ENCODE data around the gene SRC.

SRC gene

DNA sequence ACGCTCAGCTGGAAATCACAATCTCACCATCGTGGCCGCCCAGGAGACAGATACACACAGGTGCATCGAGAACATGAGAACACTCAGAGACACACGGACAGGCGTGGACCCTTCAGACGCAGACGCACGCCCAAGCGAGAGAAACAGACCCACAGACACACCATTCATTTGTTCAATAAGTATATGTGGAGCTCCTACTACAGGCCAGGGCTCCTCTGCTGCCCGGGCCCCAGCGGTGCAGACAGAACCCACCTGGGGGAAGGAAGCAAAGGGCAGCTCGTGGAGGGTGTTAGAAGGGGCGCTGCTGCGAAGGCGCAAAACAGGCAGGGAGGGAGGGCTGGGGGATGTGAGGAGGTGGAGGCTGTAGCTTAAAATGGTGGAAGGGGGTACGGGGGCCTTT is 39.2 kb downstream of the SRC start:
- no peak for DNase-seq

DNA sequence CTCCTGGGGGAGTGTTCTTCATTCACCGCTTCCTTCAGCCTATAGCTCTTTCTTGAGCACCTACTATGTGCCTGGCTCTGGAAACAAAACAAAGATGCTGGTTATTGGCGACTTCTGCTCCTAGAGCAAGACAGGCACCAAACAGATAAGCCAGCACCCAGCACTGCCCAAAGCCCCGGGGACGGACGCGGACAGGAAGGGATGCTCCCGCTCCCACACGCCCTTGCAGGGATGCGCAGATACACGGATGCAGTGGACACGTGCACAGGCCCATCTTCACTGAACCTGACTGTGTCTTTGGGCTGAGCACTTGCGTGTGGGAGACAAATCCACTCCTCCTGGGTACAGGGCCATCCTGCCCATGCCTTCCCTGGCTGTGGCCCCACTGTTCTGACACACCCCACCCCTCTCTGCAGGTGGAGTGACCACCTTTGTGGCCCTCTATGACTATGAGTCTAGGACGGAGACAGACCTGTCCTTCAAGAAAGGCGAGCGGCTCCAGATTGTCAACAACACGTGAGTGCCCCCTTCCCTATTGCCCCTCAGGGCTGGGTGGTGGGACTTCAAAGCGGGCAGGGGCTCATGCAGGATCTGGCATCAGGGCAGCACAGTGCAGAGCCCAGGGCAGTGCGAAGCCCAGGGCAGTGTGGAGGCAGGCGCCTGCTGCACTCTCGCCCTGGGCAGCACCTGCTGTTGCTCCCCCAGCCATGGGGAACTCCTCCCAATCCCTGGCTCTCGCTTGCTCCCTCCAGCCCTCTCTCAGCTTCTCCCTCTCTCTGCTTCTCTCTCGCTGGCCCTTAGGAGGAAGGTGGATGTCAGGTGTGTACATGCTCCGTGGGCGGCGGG is 39.9 kb downstream of the SRC start:
- no peak for DNase-seq

DNA sequence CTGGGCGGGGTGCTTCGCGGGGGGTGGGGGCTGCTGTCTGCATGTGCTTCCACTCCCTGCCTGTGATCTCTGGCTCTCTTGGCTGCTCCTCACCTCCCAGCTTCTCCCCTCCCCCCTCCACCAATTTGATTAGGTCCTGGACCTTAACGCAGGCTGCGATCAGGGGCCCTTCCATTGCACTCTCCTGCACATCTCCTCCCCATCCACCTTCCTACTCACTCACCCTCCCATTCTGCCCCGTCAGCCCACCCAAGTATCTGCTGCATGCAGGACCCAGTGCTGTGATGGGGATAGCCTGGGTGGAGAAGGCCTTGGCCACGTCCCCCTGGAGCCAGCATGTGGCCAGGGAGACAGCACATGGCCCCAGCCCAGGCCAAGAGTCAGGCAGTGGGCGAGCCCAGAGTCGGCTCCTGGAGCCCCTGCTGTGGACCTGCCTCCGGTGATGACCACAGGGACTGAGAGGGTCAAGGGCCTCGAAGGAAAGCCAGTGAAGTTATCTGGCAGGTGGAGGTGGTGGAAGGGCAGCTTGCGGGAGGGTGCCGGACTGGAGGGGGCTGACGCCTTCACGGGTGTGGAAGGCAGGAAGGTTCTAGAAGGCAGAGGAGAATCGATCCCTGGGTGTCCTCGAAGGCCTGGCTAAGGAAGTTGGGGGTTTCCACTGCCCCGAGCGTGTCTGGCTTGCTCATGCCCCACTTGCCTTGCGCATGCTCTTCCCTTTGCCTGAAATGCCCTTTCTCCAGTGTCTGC is 40.7 kb downstream of the SRC start:
- no peak for DNase-seq

DNA sequence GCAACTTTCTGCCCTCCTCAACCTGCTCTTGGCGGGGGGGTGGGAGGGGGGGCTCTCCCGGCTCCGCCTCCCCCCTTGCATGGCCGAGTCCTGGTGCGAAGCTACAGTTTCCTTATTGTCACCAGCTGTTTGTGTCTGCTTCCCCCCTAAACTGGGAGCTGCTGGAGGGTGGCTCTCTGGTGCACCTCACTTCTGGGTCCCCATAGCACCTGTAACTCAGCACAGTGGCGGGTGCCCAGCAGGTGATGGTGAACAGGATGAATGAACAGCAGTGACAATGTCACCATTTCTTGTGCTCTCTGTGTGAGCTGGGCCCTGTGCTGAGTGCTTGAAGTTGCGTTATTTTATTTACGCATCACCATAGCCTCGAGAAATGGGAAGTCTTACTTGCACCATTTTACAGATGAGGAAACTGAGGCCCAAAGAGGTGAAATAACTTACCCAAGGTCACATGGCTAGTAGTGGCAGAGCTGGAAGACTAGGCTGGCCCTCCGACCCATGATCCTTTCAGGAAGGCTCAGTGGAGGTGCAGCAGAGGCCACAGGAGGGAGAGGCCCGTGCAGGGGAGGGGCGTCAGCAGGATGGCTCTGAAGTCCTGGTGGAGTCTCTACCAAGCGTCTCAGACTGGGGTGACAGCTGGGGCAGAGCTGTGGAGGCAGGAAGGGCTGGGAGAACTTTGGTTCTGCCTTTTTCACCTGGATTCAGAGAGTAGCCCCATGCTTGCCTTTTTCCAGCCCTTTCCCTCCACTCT is 41.8 kb downstream of the SRC start:
- DNase-seq, result no peak

DNA sequence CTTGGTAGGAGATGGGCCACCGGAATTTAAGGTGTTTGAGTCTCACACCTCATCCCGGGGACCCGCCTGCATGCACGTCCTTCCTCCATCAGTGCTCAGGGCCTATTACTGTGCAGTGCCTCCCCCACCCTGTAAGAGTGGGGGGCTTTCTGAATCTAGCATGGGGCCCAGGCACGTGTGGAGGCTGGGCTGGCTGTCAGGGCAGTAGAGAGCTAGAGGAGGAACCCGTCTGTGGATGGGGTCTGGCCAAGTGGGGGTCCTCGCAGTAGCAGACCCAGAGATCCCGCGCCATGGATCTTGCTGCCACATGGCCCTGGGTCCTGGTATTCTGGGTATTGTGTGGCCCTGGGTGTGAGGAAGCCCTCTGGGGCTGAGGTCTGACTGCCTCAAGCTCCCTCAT is 42.9 kb downstream of the SRC start:
- DNase-seq, result no peak

DNA sequence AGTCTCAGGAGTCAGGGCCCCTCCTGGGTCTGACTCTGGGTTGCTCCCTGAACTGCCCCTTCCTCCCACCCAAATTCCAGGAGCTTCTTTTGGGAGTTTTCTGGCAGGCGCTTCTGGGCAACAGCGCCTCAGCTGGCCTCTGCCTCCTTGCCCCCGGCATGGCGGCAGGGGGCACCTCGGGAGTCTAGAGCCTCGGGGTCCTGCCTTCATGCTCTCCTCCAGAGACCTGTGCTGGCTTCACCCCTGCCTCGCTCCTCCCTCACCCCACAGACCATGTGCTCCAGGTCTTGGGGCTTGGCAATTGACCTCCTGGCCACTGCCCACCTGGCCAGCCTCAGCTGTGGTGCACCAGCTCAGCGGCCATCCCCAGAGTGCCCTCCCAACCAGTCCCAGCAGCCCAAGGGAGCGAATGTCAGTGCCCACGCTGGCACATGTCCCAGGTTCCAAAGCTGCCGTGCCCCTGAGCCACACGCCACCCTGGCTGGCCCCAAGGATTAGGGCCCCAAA is 43.4 kb downstream of the SRC start:
- no peak for DNase-seq

DNA sequence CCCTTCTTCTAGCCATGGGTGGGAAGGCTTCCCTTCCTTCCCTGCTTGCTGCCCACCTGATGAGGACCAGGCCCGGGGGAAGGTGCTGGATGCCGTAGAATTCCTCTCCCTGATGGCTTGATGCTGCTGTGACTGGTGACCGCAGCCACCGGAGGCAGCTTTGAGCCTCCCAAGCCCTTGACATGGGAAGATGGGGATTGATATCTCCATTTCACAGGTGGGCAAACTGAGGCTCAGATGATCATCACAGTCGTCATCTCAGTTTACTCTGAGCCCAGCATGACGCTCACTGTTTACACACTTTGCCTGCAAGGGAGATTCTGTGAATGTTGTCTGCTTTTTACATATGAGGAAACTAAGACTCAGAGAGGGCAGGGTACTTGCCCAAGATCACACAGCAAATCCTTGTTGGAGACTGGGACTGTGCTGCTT is 43.9 kb downstream of the SRC start:
- no peak for DNase-seq

DNA sequence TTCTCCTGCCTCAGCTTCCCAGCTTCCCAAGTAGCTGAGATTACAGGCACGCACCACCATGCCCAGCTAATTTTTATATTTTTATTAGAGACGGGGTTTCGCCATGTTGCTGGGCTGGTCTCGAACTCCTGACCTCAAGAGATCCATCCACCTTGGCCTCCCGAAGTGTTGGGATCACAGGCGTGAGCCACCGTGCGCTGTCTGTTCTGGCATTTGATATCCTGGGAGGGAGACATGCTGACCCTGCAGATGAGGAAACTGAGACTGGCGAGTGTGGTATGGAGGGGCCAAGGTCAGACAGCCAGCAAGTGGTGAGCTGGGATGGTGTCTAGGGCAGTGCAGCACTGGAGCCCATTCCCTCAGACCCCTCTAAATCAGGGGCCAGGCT is 44.6 kb downstream of the SRC start:
- no peak for DNase-seq

DNA sequence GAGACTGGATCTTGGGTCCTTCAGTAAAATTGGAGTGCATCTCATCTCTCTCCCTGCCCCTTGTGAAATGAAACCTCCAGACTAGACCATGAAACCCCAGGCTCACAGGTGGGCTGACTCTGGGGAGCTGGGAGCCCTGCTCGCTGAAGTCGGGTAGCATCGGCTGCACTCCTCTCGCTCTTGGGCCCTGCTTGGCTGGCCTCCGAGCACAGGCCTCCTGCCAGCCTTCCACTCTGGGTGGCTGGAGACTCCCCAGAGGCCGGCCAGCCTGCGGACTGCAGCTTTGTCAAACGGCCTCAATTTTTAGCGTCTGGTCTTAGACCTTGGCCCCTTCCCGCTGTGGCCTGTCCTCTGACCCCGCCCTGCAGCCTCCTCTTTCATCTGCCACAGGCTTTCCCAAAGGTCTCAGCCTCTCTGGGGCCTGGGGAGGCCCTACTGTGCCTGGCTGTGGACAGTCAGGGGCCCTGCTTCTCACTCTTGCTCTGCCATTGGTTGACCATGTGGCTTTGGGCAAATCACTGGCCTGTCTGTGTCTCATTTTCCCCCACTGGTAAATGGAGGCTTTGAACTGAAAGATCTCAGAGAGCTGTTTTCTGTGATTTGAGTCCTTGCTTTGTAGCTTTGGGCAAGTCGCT is 45.1 kb downstream of the SRC start:
- no peak for DNase-seq

DNA sequence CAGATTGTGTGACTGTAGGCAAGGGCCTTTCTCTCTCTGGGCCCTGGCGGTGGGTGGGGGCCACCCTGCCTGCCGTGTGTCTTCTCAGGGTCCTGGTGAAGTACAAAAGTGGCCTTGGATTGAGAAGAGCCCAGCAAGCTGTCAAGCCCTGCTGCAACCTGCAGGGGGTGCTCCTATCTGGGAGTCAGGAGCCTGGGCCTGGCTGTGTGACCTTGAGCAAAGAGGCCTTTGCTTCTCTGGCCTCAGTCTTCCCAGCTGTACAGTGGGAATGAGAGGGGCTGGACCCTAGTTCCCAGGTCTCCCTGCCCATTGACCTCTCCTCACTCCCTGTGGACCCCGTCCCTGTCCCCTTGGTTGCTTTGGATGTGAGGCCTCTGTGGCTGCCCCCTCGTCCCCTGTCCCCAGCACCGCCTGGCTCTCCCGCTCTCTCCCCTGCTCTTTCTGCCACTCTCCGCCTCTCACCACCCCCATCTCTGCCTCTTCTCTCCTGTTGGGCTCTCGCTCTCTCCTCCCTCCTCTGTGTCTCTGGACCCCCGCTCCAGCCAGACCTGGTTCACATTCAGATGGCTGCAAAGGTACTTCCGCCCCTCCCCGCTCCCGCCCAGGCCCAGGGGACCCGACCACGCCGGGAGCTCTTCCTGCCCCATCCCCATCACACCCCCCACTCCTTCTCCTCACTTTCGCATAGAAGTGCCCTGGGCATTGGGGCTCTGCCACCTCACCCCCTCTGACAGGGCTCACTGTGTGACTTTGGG is 46.7 kb downstream of the SRC start:
- peak; percentile 49 for DNase-seq

DNA sequence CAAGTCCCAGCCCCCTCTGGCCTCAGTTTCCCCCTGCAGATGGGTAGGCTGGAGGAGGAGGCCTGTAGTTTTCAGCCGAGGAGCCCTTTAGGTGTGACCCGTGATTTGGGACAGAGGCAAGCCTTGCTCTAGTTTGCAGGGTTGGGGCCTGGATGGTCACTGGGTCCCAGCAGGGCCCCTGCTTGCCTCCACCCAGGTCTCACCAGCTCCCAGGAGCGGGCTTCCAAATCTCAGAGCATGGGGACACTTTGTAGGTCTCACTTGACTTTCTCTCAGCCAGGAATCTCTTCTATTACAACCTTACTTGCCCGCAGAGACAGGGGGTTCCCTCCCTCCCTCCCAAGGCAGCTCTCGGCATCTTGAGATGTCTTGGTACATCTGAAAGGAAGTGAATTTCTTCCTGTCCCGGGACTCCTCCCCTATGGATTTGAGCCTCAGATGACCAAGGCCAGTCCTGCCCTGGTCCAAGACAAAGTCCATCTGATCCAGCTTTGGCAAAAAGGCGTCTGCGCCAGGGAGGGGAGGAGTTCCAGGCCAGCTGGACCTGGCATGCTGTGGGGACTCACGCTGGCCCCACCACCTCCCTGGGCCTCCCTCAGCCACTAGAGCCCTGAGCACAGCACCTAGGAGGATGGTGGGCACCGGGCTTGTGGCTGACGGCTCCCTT is 47.4 kb downstream of the SRC start:
- DNase-seq, result no peak

DNA sequence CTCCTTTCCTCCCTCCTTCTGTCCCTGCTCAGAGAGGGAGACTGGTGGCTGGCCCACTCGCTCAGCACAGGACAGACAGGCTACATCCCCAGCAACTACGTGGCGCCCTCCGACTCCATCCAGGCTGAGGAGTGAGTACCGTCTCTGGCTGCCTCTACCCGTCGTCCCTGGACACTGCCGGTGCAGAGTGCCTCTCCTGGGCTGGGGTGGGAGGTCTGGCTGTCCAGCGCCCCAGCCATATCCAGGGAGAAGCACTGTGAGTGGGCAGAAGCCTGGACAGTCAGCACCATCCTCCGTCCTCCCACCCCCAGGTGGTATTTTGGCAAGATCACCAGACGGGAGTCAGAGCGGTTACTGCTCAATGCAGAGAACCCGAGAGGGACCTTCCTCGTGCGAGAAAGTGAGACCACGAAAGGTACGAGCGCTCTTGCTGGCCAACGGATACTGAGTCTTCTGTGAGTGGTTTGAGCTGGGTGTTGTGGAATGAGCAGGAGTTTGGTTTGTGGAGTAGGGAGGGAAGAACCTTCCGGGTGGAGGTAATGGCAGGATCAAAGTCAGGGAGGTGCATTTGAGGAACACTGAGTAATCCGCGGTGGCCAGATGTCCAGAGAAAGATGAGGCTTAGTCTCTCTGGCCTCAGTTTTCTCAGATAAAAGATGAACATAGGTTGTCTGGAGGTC is 48.1 kb downstream of the SRC start:
- no peak for DNase-seq

DNA sequence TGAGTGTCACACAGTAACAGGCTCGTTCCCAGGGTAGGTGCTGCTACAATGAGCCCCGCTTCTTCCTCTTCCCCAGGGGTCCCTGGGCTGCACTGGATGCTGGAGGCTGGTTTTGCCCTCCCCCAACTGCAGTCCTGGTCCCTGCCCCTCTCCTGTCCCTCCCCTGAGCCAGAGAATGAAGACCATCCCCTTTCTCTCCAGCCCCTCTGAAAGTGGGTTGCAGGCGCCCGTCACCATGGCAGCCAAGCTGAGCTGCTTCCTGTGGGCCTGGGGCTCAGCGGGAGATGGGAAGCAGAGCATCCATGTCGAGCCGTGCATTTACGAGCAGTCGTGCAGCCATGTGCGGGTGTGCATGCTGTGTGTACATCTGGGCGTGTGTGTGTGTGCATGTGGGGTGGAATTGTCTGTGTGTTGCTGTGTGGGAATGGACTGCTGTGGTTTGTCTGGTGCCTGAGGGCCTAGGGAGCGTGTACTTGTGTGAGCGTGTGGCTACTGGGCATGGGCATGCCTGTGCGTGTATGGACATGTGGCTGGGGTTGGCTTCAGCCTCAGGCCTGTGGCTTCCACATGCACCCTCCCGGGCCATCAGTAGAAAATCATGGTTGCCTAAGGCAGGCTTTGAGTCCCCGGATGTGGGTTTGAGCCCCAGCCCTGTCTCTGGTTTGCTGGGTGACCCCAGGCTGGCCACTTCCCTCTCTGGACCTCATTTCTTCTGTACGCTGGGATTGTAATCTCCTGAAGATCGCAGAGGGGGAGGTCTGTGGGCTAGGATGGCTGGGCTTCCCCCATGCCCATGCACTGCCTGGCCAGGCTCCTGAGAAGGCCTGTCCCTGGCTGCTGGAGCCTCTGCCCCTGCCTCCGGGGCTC is 48.8 kb downstream of the SRC start:
- DNase-seq, result no peak

DNA sequence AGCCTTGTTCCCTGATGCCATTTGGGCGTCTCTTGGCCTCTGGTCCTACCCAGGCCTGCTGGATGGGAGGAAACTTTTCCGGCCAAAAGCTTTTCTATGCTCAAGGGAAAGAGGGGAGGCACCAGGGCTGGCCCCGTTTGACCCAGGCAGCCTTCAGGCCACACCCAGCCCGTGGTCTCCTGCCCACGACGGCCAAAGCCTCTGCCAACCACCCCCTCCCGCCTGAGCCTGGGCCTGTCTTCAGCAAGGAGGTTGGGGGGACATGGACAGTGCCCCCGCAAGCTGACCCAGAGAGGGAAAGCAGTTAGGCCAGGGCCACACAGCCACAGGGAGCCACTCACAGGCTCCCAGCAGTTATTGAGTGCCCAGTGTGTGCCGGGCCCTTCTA is 49.5 kb downstream of the SRC start:
- DNase-seq, result no peak

DNA sequence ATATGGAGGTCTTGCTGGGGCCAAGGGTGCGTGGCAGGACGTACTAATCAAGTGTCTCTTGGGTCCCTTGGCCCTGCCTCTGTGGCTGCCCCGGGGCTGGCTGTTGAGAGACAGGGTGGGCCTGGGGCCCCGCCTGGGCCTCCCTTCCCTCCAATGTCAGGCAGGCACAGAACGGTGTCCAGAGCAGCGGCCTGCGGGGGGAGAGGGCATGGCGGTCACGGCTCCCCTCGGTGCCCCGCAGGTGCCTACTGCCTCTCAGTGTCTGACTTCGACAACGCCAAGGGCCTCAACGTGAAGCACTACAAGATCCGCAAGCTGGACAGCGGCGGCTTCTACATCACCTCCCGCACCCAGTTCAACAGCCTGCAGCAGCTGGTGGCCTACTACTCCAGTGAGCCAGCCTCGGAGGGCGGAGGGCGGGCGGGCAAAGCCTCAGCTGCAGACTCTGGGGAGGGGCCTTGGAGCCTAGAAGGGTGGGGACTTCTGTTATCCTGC is 50.0 kb downstream of the SRC start:
- no peak for DNase-seq

DNA sequence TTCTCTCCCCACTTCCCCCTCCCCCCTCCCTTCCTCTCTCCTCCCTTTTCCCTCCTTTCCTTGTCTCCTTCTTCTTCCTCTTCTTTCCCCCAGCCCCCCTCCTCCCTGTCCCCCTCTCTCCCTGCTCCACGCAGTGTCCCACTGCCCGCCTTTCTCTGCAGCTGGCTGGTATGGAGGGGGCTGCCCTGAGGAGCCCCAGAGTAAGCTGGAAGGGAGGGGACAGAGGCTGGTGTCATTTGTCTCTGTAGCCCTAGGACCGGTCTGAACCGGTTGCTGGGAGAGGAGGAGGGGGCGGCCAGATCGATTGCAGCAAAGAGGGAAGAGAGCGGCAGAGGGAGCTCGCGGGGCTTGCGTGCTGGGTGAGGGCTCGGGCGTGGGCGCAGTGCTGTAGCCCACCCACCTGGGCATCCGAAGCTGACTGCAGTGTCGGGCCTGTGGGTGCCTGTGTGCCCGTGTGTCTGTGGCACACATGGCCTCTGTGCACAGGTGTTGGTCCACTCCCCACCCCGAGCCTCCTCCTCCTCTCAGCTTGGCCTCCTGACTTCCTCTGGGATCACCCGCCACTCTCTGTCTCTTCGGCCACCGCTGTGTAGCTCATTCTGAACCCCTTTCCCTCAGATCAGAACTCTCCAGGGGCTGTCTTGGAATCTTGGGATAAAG is 50.6 kb downstream of the SRC start:
- no peak for DNase-seq

DNA sequence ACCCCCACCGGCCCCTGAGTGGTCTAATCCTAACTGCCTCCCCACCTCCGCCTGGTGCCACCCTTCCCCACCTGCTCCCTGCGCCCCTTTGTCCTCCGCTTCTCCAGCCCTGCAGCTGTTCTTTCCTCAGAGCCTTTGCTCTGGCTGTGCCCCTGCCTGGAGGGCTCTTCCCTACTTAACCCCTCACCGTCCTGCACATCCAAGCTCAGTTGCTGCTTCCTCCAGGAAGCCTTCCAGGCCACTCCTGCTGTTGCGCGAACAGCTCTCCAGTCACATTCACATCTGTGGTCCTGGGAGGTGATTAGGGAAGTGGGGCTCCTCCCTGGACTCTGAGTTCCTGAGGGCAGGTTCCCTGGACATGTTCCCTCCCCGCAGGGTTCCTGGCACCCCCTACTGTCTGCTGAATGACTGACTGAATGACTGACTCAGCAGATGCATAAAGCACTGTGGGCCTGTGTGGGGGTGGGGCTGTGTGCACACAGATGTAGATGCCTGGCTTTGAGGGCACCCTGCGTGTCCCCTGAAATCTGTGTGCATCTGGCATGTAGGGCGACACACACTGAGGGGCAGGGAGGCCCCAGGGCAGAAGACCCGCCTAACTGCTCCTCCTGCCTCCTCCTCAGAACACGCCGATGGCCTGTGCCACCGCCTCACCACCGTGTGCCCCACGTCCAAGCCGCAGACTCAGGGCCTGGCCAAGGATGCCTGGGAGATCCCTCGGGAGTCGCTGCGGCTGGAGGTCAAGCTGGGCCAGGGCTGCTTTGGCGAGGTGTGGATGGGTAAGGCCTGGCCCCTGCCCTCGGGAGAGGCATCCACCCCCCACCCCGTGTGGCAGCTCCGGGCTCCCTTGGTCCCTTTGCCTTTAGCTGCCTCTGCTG is 51.4 kb downstream of the SRC start:
- no peak for DNase-seq

Measured in activated CD4-positive, alpha-beta T cell treated with anti-CD3 and anti-CD28 coated beads for 48 hours (primary cell).